NOMO-1 (cell line): ENCODE results near the gene SNX12.

Experiments used
- DNase-seq, 2 experiments: peaks; one replicate each; lab custom pipeline; 2025; ENCODE audit not compliant: unreplicated experiment in 2 of 2; lab: John Stamatoyannopoulos, UW

The SNX12 gene

DNA sequence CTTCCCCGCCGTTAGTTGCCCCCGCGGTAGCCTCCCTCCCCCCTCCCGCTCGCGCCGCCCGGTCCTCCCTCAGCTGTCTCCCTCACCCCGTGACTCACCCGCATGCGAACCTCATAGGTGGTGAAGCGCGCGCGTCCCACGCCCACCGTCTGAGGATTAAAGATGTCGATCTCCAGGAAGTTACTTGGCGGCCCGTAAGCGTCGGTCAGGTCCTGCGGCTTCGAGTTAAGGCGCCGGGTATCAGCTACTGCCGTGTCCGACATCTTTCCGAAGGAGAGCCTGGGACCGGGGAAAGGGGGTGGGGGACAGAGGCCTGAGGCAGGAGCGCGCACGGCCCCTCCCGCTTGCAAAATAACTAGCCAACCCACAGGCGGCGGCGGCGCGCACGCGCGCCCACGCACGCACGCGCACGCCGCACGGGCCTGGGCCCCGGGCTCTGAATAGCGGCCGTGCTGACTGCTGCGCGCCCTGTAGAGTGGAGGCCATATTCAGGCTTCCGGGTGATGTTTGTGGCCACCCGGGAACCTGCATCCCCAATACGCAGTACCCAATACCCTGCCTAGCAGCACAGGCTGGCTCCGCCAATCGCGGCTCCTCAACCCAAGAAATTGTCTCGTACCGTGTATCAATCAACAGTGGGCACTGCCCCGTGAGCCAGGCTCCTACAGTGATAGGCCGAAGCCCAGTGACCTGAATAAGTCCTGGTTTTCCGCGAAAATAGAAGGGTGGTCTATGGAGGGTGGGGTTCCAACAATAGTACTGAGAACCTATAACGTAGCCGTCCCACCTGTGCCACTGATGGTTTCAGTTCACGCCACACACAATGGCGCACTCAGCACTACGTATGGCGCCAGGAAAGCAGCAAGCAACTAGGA is at the start of gene SNX12:
Gene SNX12, minus strand, starts transcription at position 291 of the 875 bp plus-strand sequence. Its CDS starts 28 bp downstream, at position 263.
- peak; percentile 75 to 85 for DNase-seq

DNA sequence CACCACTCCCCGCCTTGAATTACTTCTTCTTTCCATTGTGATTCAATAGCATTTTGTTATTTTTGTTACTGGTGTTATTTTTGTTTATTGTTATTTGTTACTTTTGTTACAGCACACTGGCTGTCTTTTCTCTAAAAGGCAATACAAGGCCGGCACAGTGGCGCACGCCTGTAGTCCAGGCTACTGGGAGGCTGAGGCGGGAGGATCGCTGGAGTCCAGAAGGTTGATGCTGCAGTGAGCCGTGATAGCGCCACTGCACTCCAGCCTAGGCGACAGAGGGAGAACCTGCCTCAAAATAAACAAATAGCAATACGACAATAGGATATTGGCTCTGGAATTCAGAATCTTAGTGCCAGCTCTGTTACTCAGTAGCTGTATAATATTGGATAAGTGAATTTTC is 49.2 kb upstream of the SNX12 start:
- no peak for DNase-seq

DNA sequence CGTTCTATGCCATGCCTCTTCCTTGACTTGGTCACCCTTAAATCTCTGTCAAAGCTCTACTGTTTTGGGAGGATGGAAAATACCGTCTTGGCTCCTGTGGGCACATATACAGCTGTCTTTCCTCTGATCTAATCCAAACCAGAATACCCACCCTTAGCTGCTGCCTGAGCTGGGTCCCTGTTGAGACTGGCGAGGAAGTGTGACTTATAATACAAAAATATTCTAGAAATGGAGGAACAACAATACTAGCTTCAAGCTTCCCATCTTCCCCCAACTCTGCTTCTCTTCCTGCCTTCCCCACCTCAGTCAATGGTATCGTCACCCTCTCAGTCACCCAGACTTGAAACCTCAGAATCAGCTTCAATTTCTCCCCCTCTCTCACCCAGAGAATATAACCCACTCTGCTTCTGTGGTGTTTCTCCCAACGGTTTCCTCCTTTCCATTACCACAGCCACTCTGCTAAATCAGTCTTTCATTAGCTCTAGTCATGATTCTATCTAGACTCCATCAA is 43.8 kb upstream of the SNX12 start:
- no peak for DNase-seq

DNA sequence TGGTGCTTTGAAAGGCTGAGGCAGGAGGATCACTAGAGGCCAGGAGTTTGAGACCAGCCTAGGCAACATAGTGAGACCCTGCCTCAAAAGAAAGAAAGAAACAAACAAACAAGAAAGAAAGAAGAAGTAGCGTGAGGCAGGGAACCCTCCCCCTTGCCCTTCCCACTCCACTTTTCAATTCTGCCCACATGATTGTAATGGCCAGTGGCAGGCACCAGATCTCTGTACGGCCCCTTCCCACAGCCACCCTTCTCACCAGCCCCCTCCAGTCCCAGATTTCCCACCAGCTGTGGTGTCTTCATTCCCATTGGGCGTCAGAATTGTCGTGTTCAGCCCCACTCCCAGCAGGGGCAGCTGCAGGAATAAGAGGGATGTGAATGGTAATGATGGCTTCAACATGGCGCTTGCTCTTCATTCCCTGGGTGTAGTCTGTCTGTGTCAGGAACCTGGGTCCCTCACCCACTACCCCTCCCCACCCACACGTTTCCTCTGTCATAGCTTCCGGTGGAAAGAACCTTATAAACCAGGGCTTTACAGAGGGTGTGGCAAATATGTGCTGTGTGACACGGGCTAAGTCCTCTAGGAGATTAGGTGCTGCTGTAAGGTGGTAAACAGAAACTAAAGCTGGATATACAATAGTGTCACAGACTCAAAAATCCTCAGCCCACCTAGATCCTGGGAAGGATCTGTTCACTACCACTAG is 43.2 kb upstream of the SNX12 start, which contains the start of gene IL2RG:
Gene IL2RG, minus strand, starts transcription at position 437 of the 703 bp plus-strand sequence. Its CDS starts 38 bp downstream, at position 399.
- DNase-seq, result no peak

DNA sequence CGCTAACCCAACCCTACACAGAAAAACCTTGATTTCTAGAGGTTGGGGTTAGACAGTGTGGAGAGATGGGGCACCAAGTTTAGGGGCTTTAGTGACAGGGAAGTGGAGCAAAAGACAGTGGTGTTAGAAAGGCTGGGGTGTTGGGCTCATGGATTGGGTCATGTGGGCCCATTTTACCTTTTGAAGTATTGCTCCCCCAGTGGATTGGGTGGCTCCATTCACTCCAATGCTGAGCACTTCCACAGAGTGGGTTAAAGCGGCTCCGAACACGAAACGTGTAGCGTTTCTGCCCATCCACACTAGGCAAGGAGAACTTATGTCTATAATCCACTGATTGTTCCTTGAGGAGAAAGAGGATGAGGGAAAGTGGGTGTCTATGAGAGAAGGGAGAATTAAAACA is 40.9 kb upstream of the SNX12 start:
- no peak for DNase-seq

DNA sequence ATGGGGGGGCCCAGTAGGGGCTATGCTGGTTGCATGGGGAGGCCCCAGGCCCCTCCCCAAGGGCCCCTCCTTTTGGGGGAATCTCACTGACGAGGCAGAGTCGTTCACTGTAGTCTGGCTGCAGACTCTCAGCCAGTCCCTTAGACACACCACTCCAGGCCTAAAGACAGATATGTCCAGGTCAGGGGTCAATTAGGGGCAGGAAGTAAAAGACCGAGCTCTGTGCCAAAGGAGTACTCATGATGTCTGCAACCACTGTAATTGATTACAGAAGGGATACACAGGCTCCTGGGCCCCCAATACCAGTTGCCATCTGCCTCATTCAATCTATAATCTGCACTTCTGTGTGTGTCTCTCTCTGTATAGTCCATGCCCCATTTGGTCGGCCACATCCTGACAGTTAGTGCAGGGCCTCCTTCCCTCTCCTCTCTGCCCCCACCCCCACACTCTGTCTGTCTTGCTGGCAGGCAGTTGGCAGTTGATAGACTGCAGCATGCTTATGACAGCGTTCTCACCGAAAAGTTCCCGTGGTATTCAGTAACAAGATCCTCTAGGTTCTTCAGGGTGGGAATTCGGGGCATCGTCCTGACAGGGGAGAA is 39.7 kb upstream of the SNX12 start:
- DNase-seq, result peak; percentile 33 to 62

DNA sequence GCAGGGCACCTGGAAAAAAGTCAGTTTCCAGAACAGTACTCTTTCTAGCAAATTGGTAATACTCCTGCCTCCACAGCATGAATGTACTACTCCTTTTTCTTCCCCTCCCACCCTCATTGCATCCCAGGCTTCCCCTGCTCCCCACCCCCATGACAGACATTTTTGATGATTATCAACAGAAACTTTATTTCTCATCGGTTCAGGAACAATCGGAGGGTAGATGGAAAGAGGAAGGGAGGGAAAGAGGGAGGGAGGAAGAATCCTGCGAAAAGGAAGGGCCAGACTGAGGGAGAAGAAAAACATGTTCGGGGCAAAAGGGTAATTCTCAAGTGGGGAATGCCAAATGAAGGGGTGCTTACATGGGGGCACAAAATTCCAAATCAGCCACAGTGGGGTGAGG is 39.1 kb upstream of the SNX12 start:
- no peak for DNase-seq

DNA sequence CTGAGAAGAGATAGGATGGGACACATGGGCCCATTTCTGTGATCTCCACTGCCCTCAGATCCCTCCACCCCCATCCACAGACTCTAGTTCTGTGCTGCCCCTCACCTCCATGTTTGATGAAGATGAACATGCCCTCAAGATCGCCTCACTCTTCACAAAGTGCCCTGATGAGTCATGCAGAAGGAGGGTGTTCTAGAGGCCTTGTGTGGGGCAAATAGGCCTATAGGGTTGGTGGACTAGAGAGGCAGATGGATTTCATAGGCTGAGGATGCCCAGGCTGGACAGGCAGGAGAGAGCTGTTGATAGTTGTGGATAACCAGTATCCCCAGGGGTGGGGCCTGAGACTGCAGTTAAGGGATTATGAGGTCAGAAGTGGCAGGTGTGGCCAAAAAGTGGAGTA is 38.3 kb upstream of the SNX12 start, which contains the start of gene CXorf65:
Gene CXorf65, minus strand, starts transcription at position 314 of the 400 bp plus-strand sequence. Its CDS starts 184 bp downstream, at position 130.
- DNase-seq, result no peak

DNA sequence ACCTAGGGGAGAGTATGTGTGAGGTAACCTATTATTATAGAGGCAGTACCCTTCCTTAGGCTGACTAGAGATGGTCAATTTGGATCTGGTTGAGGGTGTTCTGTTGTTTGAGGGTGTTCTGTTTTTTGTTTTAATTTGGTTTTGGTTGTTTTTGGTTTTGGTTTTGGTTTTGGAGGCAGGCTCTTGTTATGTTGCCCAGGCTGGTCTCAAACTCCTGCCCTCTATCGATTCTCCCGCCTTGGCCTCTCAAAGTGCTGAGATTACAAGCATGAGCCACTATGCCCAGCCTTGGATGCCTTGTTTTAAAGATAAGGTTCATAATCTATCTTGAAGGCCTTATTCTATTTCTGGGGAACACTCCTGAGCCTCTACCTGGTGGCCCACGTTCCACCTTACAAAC is 37.5 kb upstream of the SNX12 start:
- no peak for DNase-seq

DNA sequence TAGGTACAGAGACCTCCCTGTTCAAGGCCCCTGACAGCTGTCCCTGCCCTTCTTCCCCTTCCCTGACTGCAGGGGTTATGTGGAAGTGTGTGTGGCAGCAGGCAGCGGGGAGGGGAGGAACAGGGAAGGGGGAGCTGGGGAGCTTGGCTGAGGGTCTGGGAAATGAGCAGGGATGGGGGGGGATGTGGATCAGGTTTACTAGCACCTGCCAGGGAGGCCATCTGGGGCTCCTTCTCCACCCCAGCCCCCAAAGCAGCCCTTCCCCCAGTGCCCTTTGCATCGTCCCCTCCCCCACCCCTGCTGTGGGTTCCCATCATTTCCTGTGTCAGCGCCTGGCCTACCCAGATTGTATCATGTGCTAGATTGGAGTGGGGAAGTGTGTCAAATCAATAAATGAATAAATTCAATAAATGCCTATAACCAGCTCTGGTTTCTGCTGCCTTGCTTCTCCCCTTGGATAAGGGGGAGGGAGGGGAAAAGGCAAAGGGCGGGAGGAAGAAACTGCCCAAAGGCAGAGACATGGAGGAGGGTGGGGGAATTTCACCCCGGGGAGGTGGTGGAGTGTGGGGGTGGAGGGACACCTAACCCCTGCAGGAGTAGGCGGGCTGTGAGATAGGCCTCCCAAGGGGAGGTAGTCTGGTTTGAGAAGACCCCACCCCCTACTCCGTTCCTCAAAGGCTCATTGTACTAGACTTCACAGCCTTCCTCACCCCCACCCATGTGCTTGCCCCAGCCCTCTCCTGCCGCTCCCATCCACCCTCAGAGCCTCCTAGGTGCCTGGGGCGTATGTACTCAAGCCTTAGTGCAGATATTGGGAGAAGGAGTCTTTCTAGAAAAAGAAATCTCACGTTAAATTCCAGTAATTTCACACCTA is 35.2 kb upstream of the SNX12 start:
- peak in 1 of 2 experiments; percentile 4 for DNase-seq

DNA sequence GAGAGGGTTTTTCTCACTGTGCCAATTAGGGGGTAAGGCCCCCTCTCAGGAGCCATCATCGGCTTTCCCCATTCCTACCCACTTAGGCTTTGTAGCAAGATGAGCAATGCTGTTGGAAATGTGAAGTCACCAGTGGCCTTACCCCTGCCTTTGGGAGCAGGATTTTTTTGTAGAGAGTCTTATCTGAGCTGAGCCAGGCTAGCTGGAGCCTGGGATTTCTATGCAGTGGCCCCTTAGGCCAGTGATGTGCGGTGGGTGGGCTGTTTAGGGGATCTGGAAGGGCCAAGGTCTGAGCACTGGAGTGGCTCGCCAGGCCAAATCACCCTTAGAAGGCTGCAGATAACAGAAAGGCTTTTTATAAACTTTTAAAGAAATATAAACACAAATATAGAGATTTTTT is 34.2 kb upstream of the SNX12 start:
- DNase-seq, result no peak

DNA sequence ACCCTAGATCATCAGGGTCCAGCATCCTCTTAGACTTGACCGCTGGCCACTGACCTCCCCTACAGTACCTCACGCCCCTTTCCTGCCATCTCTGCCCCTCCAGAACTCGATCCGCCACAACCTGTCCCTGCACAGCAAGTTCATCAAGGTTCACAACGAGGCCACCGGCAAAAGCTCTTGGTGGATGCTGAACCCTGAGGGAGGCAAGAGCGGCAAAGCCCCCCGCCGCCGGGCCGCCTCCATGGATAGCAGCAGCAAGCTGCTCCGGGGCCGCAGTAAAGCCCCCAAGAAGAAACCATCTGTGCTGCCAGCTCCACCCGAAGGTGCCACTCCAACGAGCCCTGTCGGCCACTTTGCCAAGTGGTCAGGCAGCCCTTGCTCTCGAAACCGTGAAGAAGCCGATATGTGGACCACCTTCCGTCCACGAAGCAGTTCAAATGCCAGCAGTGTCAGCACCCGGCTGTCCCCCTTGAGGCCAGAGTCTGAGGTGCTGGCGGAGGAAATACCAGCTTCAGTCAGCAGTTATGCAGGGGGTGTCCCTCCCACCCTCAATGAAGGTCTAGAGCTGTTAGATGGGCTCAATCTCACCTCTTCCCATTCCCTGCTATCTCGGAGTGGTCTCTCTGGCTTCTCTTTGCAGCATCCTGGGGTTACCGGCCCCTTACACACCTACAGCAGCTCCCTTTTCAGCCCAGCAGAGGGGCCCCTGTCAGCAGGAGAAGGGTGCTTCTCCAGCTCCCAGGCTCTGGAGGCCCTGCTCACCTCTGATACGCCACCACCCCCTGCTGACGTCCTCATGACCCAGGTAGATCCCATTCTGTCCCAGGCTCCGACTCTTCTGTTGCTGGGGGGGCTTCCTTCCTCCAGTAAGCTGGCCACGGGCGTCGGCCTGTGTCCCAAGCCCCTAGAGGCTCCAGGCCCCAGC is 32.7 kb upstream of the SNX12 start:
- DNase-seq, result no peak

DNA sequence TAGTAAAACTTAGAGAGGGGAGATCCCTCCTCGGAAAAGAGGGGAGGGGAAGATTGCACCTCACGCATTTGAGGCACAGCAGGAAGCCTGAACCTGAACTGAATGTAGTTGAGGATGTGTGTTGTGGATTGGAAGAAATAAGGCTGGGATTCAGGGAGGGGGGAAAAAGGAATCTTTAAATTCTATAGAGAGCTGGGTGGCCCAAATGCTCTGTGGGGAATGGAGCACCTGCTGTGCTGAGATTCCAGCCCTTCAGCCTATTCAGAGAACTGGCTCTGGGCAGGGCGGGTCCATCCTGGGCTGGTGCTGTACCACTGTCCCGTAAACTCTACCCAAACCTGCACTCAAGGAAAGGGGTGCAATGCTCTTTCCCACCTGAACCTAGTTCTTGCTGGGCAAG is 31.6 kb upstream of the SNX12 start:
- DNase-seq, result no peak

DNA sequence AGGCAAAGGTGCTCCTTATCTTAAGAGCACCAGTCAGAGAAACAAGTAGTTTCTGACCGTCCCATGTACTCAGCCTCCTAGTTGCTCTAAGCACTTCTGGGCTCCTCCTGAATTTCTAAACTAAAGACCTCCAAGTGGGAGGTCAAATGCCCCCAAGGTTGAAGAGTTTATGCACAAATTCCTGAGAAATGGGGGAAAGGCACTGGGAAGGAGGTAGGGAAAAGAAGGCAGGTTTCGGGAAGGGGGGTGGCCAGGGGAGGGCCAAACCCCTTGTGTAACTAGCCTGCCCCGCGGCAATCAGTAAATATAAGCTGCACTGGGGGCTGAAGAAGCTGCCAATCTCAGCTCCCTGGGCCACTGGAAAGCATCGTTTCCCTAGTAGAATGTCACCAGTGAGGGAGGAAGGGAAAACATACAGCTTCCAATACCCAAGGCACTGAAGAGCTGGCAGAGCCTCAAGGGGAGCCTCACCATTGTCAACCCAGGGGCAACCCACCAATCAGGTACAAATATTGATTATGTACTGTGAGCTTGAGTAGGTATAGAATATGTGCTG is 30.9 kb upstream of the SNX12 start:
- no peak for DNase-seq

DNA sequence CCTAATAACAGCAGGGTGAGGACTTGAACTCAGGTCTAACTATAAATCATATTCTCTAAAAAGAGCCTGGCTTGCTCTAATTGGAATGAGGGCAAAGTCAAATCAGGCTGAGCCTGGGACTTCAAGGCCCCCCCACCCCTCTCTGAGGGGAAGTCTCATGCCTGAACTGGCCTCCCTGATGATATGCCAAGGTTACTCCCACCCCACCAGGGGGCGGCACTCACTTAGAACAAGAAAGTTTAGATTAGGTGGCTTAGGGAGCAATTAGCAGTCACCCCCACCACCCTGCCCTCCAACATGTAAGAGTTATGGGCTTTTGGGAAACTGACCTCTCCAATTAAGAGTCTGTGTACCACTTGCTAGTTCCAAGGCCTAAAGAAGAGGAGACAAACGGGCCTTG is 30.2 kb upstream of the SNX12 start:
- peak; percentile 65 to 69 for DNase-seq

DNA sequence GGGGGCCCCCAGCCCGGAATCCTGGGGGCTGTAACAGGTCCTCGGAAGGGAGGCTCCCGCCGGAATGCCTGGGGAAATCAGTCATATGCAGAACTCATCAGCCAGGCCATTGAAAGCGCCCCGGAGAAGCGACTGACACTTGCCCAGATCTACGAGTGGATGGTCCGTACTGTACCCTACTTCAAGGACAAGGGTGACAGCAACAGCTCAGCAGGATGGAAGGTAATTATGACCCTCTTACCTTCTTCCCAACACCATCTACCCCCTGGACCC is 28.6 kb upstream of the SNX12 start:
- no peak for DNase-seq

DNA sequence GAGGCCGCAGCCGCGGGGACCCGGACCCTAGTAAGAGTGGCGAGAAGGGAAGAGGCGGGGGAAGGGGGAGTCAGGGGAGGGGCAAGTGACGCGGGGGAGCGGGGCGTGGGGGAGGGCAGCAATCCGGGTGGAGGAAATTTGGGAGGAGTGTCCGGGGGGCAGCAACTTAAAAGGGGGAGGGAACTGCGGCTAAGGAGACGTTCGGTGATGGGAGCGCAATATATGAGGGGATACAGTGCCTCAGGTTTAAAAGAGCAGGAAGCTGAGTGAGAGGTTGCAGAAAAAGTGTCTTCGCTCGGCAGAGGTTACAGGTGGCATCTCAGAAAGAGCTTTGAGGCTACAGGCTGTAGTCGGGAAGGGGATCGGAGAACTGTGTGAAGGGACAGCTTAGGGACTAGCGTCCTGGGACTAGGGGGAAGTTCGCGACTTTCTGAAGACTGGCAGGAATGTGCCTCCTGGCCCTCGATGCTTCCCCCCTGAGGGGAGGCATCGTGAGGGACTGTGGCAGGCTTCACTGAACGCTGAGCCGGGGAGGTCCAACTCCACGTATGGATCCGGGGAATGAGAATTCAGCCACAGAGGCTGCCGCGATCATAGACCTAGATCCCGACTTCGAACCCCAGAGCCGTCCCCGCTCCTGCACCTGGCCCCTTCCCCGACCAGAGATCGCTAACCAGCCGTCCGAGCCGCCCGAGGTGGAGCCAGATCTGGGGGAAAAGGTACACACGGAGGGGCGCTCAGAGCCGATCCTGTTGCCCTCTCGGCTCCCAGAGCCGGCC is 28.0 kb upstream of the SNX12 start:
- peak in 1 of 2 experiments; percentile 13 for DNase-seq

DNA sequence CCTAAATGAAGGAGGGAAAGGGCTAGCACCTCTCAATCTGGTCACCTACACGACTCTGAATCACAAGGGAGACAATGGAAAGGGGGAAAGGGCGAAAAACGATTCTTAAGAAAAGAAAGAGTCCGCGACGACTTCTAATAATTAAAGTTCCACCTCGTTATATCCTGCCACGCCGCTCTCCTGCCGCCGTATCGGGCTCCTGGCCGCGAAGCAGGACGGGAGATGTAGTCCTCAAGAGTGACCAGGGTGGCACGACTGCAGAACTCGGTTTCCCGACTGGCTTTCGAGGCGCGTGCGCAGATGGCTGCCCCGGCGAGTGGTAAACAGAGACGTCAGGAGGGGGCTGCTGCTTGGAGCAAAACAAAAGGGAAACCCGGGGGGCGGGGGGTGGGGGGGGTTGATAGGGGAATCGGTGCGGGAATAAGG is 27.4 kb upstream of the SNX12 start, which contains the start of gene FOXO4:
Gene FOXO4, plus strand, starts transcription at position 297 of the 426 bp plus-strand sequence. CDS start 678 bp downstream, outside the sequence.
- DNase-seq, result peak; percentile 73 to 78
